H9 (cell line): Measurements from ENCODE around the gene DOCK1. TPM values are rescaled to one million over a fixed set of nuclear protein-coding genes. Genes with fewer than 3 reads are reported as not detected.

Experiments
- DNase-seq: peaks from one replicate; pipeline ENCODE4 v3.0.0-alpha.2; 2017
- H2AFZ ChIP-seq: one replicate; pipeline ENCODE4 v1.6.1; 2013; ENCODE audit warnings: mild to moderate bottlenecking, low read length, control low read depth, moderate library complexity
- H2AK5ac ChIP-seq: 2 replicates; pipeline ENCODE4 v1.6.1; 2013; ENCODE audit warnings: low read length, control low read depth, mixed read lengths; ENCODE audit not compliant: insufficient read length
- H2BK120ac ChIP-seq: one replicate; pipeline ENCODE4 v1.6.1; 2013; ENCODE audit warnings: low read depth, mild to moderate bottlenecking, low read length, control low read depth, inconsistent platforms; ENCODE audit not compliant: poor library complexity, severe bottlenecking
- H2BK12ac ChIP-seq: 2 replicates; pipeline ENCODE4 v1.6.1; 2013; ENCODE audit warnings: low read length, control low read depth, mixed read lengths, low read depth; ENCODE audit not compliant: insufficient read length
- H2BK15ac ChIP-seq: 2 replicates; pipeline ENCODE4 v1.6.1; 2013; ENCODE audit warnings: low read depth, low read length, control low read depth
- H2BK20ac ChIP-seq: one replicate; pipeline ENCODE4 v1.6.1; 2013; ENCODE audit warnings: low read depth, mild to moderate bottlenecking, low read length, control low read depth, inconsistent platforms; ENCODE audit not compliant: poor library complexity, severe bottlenecking
- H2BK5ac ChIP-seq: 2 replicates; pipeline ENCODE4 v1.6.1; 2013; ENCODE audit warnings: low read length, control low read depth, mixed read lengths; ENCODE audit not compliant: insufficient read length
- H3K14ac ChIP-seq: 2 replicates; pipeline ENCODE4 v1.6.1; 2013; ENCODE audit warnings: low read length, control low read depth; ENCODE audit not compliant: insufficient read depth
- H3K18ac ChIP-seq: 2 replicates; pipeline ENCODE4 v1.6.1; 2013; ENCODE audit warnings: low read depth, mild to moderate bottlenecking, mixed read lengths, low read length, control low read depth; ENCODE audit not compliant: insufficient read length
- H3K23ac ChIP-seq: 2 replicates; pipeline ENCODE4 v1.6.1; 2013; ENCODE audit warnings: low read length, control low read depth, mixed read lengths, low read depth; ENCODE audit not compliant: insufficient read length
- H3K23me2 ChIP-seq: 2 replicates; pipeline ENCODE4 v1.6.1; 2013; ENCODE audit warnings: low read depth, mild to moderate bottlenecking, mixed read lengths, low read length, control low read depth; ENCODE audit not compliant: insufficient read length, poor library complexity, severe bottlenecking
- H3K27ac ChIP-seq: 2 replicates; pipeline ENCODE4 v1.5.1; 2013; ENCODE audit warnings: low read length, control low read depth, mixed read lengths, low read depth; ENCODE audit not compliant: insufficient read length
- H3K27me3 ChIP-seq: 2 replicates; pipeline ENCODE4 v1.6.1; 2013; ENCODE audit warnings: low read length, control low read depth, inconsistent platforms; ENCODE audit not compliant: insufficient read depth
- H3K4ac ChIP-seq: 2 replicates; pipeline ENCODE4 v1.6.1; 2013; ENCODE audit warnings: low read depth, mild to moderate bottlenecking, control low read depth, inconsistent platforms, low read length, moderate library complexity
- H3K4me1 ChIP-seq: 2 replicates; pipeline ENCODE4 v1.6.1; 2013; ENCODE audit warnings: low read length, control low read depth, inconsistent platforms; ENCODE audit not compliant: insufficient read depth
- H3K4me2 ChIP-seq: 2 replicates; pipeline ENCODE4 v1.6.1; 2013; ENCODE audit warnings: low read length, control low read depth, mixed read lengths; ENCODE audit not compliant: insufficient read length, insufficient read depth
- H3K56ac ChIP-seq: 2 replicates; pipeline ENCODE4 v1.6.1; 2013; ENCODE audit warnings: low read depth, mild to moderate bottlenecking, mixed read lengths, low read length, control low read depth; ENCODE audit not compliant: insufficient read length
- H3K79me1 ChIP-seq: 2 replicates; pipeline ENCODE4 v1.6.1; 2013; ENCODE audit warnings: low read depth, mild to moderate bottlenecking, moderate library complexity, low read length, control low read depth, inconsistent platforms; ENCODE audit not compliant: insufficient read depth, poor library complexity, severe bottlenecking
- H3K79me2 ChIP-seq: 2 replicates; pipeline ENCODE4 v1.6.1; 2013; ENCODE audit warnings: low read length, control low read depth, inconsistent platforms; ENCODE audit not compliant: insufficient read depth
- H3K9ac ChIP-seq: 2 replicates; pipeline ENCODE4 v1.6.1; 2013; ENCODE audit warnings: low read length, control low read depth, mixed read lengths; ENCODE audit not compliant: insufficient read length; ENCODE audit errors: extremely low read depth
- H3K9me3 ChIP-seq: one replicate; pipeline ENCODE4 v1.6.1; 2013; ENCODE audit warnings: low read depth, low read length, inconsistent platforms; ENCODE audit not compliant: control insufficient read depth
- H3T11ph ChIP-seq: one replicate; pipeline ENCODE4 v1.6.1; 2013; ENCODE audit warnings: mild to moderate bottlenecking, low read length, control low read depth, inconsistent platforms
- H4K20me1 ChIP-seq: one replicate; pipeline ENCODE4 v1.6.1; 2013; ENCODE audit not compliant: control insufficient read depth, insufficient read length, insufficient read depth
- H4K5ac ChIP-seq: 2 replicates; pipeline ENCODE4 v1.6.1; 2013; ENCODE audit warnings: low read depth, mild to moderate bottlenecking, mixed read lengths, low read length, control low read depth; ENCODE audit not compliant: insufficient read length
- H4K8ac ChIP-seq: replicated peaks from 2 replicates; pipeline ENCODE4 v1.6.1; 2013; ENCODE audit warnings: low read length, control low read depth, mixed read lengths, low read depth; ENCODE audit not compliant: insufficient read length
- H4K91ac ChIP-seq: 2 replicates; pipeline ENCODE4 v1.6.1; 2013; ENCODE audit warnings: low read depth, mild to moderate bottlenecking, moderate library complexity, mixed read lengths, low read length, control low read depth; ENCODE audit not compliant: insufficient read length
- H3K27ac Mint-ChIP-seq, 3 experiments: 2 replicates in 2 of 3; 3 replicates in 1 of 3; pipeline ENCODE4 v1.8.0; 2020 to 2021; ENCODE audit warnings: mixed read lengths in 3 of 3, mild to moderate bottlenecking in 1 of 3, moderate library complexity in 1 of 3
- H3K27me3 Mint-ChIP-seq: 2 replicates; pipeline ENCODE4 v1.8.0; 2021; ENCODE audit warnings: low read depth, mild to moderate bottlenecking, moderate library complexity, mixed read lengths
- H3K36me3 Mint-ChIP-seq, 3 experiments: 2 replicates in 2 of 3; 3 replicates in 1 of 3; pipeline ENCODE4 v1.8.0; 2020 to 2021; ENCODE audit warnings: low read depth in 3 of 3, mixed read lengths in 3 of 3; ENCODE audit not compliant: insufficient read depth in 1 of 3
- H3K4me1 Mint-ChIP-seq, 2 experiments: 2 replicates each; pipeline ENCODE4 v1.8.0; 2020; ENCODE audit warnings: mixed read lengths in 2 of 2
- H3K4me3 Mint-ChIP-seq, 2 experiments: 2 replicates in 1 of 2; 3 replicates in 1 of 2; pipeline ENCODE4 v1.8.0; 2020 to 2021; ENCODE audit warnings: mild to moderate bottlenecking in 2 of 2, mixed read lengths in 2 of 2, moderate library complexity in 1 of 2
- H3K9me3 Mint-ChIP-seq, 2 experiments: 2 replicates in 1 of 2; 3 replicates in 1 of 2; pipeline ENCODE4 v1.8.0; 2020; ENCODE audit warnings: mild to moderate bottlenecking in 2 of 2, mixed read lengths in 2 of 2, moderate library complexity in 1 of 2
- CTCF ChIP-seq: fragments of 200-600 bp; sonication (generic); conservative IDR thresholded peaks from 3 replicates; pipeline ENCODE4 v1.8.0; 2021; ENCODE audit warnings: antibody characterized with exemption, mild to moderate bottlenecking
- WGBS: extraction: QIAGEN DNeasy Blood & Tissue Kit; methylation state at CpG from one replicate; pipeline ENCODE4 v1.1.7; 2013; ENCODE audit warnings: missing lambda C conversion rate, low lambda C conversion rate, mixed read lengths; ENCODE audit not compliant: insufficient read length; ENCODE audit errors: extremely low coverage; 5-methylcytosine and 5-hydroxymethylcytosine counted together
- total RNA-seq: library from RNA; stranded (reverse); gene quantifications from 2 replicates; pipeline ENCODE4 v1.2.1, GENCODE V29; 2021

The DOCK1 gene
- total RNA-seq, 1 experiment from 2014 or later: 57.0 TPM

GRCh38 chr10:127135844-127136577 is 230.8 kb downstream of the DOCK1 start:
- H3K79me2 ChIP-seq: no peaks in the 10 kb centered on the region
- no peak overlapping the region for H3T11ph ChIP-seq
- H3K4ac ChIP-seq: no peak overlapping the region
- no peak overlapping the region for H4K8ac ChIP-seq
- Mint-ChIP-seq H3K36me3 (peaks cover 3 to 5% (median 3%) of the 10 kb centered on the region in 3 experiments; a peak in 5 of 7 replicates), H3K4me1 (no peaks in the 10 kb centered on the region), H3K9me3 (no peaks in the 10 kb centered on the region), H3K4me3 (no peak overlapping the region), H3K27ac (no peak overlapping the region), H3K27me3 (no peaks in the 10 kb centered on the region)
- H3K14ac ChIP-seq: no peak overlapping the region
- H3K4me1 ChIP-seq: no peaks in the 10 kb centered on the region
- WGBS: no CpG with 5 or more reads among the region's 6 CpGs
- H2AFZ ChIP-seq: no peak overlapping the region
- H2BK20ac ChIP-seq: no peak overlapping the region
- H3K4me2 ChIP-seq: no peak overlapping the region
- no peak overlapping the region for H2AK5ac ChIP-seq
- H2BK12ac ChIP-seq: no peak overlapping the region
- TF ChIP-seq CTCF: no peak
- DNase-seq: no peak
- H3K18ac ChIP-seq: no peak overlapping the region
- H3K27me3 ChIP-seq: no peaks in the 10 kb centered on the region
- no peak overlapping the region for H2BK120ac ChIP-seq
- no peak overlapping the region for H2BK15ac ChIP-seq
- no peak overlapping the region for H3K9ac ChIP-seq
- H3K79me1 ChIP-seq: no peaks in the 10 kb centered on the region
- no peak overlapping the region for H3K27ac ChIP-seq
- H3K56ac ChIP-seq: no peak overlapping the region
- no peak overlapping the region for H4K91ac ChIP-seq
- no peak overlapping the region for H3K23ac ChIP-seq
- no peak overlapping the region for H4K5ac ChIP-seq
- no peaks in the 10 kb centered on the region for H3K9me3 ChIP-seq
- H4K20me1 ChIP-seq: no peaks in the 10 kb centered on the region
- H2BK5ac ChIP-seq: no peak overlapping the region
- no peaks in the 10 kb centered on the region for H3K23me2 ChIP-seq
